GM18519 (cell line): ENCODE data around the gene TSPAN5.
"Not testable (repeated sequence)": the region's sequence is repeated elsewhere in the genome, so short reads cannot be mapped to it uniquely, and the experiment has no call there.

Experiments
- ATAC-seq: cut with Tn5 transposase; IDR thresholded peaks from one replicate; pipeline ENCODE4 v1.9.1; 2021; ENCODE audit warnings: mild to moderate bottlenecking, moderate library complexity; ENCODE audit not compliant: unreplicated experiment, low FRiP score

The TSPAN5 gene

DNA sequence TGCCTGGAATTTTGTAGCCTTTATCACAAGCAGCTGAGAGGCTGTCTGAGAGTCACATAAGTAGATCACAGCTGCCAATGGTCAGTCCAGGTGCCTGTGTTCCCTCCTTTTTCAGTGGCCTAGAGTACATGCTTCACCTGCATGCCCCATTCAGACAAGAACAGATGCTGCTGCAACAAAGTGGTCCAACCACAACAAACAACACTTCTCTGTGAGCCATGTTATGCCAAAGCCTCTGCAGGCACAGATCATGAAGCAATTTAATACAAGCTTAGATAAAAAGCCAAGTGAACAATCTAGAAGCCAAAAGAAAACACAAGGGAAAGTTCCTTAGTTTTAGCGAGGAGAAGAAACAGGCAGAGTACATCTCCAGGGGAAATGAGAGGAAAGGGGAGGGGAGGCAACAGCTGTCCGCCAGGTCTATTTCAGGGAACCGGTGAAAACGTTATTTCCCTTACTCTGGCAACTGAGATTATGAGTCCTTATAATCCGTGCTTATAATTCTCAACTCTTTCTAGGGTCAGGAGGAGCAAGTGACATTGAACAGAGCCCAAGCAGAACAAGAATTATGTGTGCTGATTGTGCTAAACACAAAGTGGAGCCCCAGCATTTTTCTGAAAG lies 92.6 kb downstream of the TSPAN5 start:
- no peak for ATAC-seq

DNA sequence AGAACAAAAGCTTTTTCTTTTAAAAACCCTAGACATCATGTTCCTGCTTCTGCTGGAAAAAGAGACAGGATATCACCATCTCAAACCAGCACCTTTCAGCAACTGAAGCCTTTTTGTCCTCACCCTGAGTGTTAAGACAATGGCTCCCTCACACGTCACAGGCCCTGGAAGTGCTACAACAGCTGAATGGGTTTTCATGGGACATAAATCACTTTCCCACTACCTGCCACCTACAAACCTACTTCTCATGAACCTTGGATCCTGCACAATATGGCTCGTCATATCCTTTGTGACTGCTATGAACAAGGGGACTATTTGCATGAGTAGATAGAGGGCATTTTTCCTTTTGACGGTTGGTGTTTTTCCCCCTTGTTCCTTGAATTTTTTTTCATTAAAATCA lies 93.6 kb downstream of the TSPAN5 start:
- no peak for ATAC-seq

DNA sequence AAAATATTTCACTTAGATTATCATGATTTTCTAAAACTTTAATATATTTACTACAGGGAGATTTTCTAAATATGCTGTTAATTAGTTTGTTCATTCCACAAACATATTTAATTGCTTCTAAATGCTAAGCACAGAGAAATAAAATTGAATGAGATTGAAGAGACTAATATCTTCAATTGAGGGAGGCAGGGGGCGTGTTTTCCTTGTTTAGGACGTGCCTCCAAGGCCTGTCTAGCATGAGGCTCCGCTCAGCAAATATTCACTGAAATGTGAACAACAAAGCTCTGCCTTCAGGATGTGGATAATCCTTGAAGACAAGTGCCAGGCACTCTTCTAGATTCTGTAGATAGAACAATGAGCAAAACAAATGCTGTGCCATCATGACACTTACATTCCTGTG lies 98.1 kb downstream of the TSPAN5 start:
- ATAC-seq = no peak

DNA sequence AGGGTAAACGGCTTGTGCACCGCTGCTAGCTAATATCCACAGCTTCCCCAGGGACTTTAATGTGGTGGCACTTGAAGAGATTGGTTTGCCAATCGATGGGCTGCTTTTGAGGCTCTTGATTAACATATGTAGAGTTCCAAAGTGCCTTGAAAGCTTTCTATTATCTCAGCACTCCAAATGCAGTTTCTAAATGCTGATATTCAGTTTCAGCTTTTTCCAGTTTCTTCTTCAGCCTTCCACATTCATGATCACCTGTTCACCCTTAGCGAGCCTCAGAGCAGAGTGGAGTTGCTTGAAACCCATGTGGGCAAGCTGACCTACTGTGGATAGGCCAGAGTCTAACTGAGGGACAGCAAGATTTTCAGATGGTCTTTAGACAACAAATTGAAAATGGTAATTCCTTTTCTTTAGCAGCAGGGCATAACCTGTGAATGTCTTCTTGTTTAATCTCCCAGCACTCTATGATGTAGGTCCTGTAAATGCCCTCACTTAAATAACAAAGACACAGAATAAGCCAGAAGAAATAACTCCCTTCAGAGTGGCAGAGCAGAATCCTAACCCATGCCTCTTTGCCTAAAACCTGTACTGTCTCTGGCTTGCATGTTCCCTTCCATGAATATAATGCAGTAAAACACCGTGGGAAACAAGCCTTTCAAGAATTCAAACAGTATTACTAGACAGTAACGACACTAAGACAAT lies 99.8 kb downstream of the TSPAN5 start:
- no peak for ATAC-seq

DNA sequence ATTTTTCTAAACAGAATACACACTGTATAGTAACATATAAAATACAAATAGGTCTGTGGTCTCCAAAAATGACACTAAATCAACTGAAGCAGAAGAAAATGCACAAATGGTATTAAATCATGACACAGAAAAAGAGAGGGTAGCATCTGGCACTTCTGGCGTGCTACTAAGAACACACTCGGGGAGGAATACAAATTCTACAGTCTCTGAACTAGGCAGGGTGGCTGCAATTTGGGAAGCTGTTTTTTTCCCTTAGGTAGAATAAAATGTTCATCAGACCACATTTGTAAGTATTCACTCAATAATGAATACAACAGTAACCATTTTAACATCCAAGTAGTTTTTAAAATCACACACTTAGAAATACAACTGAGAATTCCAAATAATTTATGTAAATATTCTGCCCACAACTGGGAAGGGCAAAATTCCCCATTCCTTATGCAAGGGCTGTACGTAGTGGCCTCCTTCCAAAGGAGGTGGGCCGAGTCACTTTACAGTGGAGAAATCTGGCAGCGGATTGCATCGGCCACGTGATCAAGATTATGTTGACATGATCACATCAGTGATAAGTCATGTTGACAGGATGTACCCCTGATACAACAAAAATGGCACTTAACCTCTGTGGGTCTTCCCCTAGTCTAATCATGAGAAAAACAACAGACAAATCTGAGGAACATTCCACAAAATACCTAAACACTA lies 101.1 kb downstream of the TSPAN5 start:
- no peak for ATAC-seq

DNA sequence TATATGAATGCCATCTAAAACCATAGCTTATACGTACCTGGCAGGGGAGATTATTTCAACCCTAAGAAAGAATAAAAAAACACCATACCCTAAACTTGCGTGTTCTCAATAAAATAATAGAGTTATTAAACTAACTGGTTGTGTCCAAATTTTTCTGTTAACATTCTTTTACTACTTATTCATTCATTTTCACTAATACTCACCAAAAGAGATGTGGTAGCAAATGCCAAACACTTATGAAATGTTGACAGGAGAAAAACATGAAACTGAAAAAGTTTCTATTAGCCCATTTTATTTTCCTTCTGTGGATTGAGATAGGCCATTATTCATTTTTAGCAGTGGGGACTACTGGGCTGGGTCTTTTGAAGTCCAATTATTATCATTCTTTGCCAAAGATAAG lies 102.0 kb downstream of the TSPAN5 start:
- no peak for ATAC-seq

DNA sequence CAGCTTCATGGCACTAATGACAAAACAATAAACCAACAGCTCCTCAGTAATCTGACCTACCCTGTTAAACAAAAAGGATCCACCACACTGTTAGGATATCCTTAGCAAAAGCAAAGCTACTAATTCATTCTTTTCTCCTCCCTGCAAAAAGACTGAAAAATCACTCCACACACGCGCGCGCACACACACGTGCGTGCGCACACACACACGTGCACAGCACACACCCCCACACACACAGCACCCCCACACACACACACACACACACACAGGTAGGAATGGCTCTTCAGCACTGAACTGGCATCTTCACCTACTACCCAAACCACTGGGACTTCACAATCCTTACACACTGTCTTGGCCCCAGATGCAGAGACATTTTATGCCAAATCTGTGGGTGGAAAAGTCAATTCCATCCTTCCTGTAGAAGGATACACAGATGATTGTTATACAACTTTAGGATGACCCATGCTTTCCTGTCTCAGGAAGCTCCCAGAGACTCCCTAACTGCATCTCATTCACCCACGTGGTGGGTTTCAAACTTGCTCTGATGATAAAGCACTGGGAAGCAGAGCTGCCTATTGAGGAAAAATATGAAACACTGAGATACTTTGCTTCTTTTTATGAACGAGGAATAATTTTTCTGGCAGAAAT lies 102.5 kb downstream of the TSPAN5 start:
- ATAC-seq = no peak

DNA sequence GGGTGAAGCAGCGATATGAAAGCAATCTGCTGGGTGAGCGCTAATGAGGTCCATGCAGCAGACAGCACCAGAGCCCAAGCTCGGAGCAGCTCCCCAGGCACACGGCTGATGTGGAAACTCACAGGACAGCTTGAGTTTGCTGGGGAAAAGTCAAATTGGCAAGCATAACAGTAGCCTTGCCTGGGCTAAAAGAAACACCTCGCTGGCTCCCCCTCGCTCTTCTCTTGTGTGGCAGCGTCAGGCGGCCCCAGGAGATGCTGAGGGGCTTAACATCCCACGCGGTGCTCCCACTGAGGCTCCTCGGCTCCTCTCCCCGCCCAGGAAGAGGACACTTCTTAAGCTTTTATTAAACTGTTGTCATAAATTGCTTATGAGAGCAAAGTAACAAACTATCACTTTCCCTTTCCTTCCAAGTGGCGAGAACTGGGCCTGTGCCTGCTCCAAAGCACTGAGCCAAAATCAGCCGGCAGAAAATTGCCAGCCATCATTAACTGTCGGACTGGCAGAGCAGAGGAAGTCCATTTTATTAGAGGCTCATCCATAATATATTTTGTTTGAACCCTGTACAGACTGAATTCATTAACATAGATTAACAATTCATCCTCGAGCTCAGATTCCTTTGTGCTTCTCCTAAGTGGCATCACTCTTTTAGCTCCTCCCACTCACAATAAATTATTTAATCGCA lies 111.4 kb downstream of the TSPAN5 start:
- no peak for ATAC-seq

DNA sequence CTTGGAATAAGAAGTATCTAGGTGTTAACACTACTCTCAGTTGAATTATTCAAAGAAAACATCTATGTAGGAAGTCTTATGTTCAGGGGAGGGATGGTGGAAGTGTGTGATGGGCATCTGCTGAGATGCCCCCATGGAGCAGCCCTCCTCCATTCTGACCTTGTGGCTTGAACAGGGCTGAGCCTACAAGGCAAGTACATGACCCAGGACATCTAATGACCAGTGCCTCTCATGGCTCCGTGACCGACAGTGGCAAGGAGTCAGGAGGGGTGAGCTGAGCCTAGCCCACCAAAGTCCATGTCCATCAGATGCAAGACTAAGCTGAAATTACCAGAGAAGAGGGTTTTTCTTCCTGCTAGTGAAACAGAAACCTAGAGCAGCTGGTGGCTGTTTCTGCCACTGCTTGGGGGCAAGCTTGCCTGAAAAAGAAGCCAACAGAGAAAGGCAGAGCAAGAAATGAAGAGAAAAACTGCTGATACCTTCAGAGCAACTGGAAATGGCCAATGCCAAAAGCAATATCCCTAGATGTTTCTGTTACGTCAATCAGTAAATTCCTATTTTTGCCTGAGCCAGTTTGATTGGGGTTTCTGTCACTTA lies 113.5 kb downstream of the TSPAN5 start:
- ATAC-seq = no peak

DNA sequence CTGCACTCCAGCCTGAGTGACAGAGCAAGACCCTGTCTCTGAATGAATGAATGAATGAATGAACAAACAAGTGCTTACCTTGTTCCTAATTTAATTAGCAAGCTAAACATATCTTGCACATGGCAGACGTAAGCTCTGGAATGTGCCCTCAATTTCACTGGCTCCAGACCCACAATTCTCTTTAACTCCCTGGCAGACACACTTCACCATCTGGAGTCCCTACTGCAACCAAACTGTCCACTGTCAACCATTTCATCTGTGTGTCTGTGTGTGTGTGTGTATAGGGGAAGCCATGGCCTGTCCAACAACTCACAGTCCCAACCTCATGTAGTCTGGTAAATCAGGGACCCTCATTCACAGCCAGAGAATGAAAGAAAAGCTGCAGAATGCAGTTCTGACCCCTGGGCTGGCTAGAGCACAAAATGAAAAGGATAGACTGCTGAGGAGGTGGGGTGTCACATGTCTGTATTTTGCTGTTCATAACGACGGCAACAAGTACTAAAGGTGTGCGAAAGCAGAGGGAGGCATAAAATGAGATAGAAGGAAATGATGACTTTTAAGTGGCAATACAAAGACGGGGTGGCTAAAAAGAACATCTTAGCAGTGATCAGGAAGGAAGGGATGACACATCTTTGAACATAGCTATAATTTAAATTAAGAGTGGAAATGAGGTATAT lies 114.1 kb downstream of the TSPAN5 start:
- no peak for ATAC-seq

DNA sequence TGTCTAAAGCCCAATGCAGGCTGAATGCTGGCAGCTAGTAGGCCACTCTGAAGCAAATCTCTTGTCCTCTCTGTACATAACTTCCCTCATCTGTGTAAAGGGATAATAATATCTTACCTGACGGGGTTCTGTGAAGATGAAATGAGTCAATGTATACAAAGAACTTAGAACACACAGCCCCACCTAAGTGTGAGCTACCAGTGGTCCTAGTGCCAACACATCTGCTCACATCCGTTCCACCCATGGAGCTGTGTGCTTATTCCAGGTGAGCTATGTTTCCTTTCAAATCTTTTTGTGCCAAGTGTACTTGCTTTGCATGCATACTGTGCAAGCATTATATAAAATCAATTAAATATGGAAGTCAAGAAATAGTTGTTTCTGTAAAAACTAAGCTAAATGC lies 116.4 kb downstream of the TSPAN5 start:
- ATAC-seq = no peak

DNA sequence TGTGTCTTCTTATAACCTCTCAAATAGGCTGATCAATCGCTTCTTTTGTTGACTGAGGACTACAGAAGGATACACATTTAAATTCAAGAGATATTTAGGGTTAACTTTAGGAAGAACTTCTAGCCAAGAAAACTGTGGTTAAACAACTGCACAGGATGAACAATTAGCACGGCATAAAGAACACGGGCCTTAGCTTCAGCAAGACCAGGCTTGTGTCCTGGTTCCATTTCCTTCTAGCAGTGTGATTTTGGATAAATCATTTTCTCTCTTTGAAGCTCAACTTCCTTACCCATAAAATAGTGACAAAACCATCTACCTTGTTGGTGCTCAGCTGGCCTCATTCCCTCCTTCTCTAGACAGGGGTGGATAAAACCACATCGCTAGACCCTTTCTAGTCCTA lies 117.6 kb downstream of the TSPAN5 start:
- no peak for ATAC-seq

DNA sequence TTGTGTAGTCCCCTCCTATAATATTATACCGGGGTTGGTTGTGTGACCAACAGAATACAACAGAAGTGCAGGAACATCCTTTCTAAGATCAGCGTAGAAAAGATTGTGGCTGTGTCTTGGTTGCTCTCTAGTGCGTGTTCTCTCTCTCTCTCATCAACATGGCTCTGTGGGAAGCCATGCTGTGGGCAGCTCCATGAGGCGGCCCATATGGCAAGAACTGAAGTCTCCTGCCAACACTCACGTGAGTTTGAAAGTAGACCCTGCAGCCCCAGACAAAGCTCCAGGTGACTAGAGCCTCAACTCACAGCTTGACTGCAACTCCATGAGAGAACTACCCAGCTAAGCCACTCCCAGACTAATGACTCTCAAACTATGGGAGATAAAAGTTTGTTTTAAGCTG lies 118.7 kb downstream of the TSPAN5 start:
- ATAC-seq = no peak

DNA sequence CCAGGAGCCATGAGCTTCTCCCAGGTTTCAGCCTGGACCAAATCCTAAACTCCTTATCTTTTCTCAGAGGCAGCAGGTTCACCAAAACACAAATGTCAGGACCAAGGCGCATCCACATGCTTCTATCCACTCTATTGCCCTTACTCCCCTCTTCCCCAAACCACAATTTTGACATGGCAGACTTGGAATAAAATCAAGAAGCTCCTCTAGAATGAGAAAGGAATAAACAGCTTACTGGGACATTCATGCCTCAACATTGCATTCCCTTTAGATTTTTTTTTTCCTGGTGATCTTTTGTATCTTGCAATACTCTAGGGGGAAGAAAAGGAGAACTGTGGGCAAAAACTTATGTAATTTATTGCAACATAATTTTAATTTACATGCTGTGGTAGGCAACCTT lies 119.1 kb downstream of the TSPAN5 start:
- no peak for ATAC-seq

DNA sequence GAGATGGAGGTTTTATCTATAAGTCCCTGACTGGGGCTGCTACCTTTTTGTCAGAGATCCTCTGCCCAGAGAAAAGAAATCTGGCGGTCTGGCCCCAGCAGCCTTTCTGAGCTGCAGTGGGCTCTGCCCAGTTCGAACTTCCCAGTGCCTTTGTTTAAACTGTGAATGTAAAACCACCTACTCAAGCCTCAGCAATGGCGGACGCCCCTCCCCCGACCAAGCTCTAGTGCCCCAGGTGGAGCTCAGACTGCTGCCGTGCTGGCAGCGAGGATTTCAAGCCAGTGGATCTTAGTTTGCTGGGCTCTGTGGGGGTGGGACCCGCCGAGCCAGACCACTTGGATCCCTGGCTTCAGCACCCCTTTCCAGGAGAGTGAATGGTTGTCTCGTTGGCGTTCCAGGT lies 121.8 kb downstream of the TSPAN5 start:
- no peak for ATAC-seq

DNA sequence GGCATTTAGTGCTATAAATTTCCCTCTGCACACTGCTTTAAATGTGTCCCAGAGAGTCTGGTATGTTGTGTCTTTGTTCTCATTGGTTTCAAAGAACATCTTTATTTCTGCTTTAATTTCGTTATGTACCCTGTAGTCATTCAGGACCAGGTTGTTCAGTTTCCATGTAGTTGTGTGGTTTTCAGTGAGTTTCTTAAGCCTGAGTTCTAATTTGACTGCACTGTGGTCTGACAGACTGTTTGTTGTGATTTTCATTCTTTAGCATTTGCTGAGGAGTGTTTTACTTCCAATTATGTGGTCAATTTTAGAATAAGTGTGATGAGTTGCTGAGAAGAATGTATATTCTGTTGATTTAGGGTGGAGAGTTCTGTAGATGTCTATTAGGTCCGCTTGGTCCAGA lies 124.3 kb downstream of the TSPAN5 start:
- ATAC-seq = not testable (repeated sequence)

DNA sequence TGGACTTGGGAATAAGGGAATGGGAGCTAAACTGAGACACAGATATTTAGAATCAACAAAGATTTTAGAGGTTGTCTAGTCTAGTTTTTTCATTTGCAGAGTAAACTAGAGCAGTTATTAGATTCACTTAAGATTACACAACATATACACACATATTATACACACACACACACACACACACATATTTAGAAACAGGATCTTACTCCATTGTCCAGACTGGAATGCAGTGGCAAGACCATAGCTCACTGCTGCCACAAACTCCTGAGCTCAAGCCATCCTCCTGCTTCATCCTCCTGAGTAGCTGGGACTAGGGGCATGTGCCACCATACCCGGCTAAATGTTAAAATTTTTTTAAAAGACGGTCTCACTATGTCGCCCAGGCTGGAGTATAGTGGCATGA lies 127.8 kb downstream of the TSPAN5 start:
- no peak for ATAC-seq

DNA sequence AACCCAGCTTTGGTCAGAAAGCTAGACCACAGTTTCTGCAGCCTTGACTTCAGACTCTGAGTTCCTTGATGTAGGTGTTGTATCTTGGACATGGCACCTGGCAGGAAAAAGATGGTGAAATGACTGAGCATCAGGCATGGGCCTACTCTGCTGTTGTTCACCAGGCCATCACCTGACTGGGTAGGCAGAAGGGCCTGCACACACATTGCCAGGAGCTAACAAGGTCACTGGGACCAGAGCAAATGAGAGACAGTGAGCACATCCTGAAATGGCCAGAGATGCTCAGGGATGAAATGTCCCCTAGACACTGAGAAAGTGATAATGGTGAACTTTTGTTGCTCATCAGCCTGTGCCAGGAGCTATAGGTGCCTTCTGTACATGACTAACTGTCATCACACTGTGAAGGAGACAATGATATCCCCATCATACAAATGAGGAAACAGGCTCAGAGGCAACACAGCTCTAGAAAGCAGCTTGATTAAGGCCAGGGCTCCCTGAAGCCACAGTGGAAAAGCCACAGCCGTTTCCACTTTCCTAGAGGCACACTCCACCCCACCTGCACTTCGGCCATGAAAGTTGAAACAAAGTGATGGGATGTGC lies 128.3 kb downstream of the TSPAN5 start:
- no peak for ATAC-seq

DNA sequence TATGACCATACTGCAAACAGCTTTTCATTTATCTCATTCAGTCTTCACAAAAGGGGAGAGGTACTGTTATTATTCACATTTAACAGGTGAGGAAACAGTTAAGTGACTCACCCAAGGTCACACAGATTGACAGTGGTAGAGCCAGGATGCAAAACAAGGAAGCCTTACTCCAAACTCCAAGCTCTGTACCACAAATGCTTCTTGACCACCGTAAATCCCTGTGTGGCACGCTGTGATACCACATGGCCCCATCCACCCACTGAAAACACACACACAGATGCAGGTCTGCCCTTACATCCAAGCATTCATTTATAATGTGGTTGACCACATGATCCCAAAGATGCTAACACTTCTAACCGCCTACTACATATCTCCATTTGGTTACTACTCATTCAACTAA lies 129.5 kb downstream of the TSPAN5 start:
- ATAC-seq = no peak
